Jurkat, Clone E6-1 (cell line): Measurements from ENCODE around the gene WNT3.
"Not testable (repeated sequence)": the region's sequence is repeated elsewhere in the genome, so short reads cannot be mapped to it uniquely, and the experiment has no call there.

Source experiments
- DNase-seq: peaks from one replicate; pipeline ENCODE4 v3.0.0-alpha.2; 2011; ENCODE audit warnings: low read depth, low spot score
- H3K4me3 ChIP-seq: 2 replicates; pipeline ENCODE4 v1.5.1; 2011; ENCODE audit warnings: mild to moderate bottlenecking, low read length, control low read depth, moderate library complexity

WNT3 gene

DNA sequence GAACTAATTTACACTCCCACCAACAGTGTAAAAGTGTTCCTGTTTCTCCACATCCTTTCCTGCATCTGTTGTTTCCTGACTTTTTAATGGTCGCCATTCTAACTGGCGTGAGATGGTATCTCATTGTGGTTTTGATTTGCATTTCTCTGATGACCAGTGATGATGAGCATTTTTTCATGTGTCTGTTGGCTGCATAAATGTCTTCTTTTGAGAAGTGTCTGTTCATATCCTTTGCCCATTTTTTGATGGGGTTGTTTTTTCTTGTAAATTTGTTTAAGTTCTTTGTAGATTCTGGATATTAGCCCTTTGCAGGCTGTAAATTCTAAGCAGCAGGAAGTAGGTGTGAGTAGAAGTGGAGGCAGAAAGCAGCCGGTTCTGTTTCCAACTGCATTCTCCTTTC, 22.1 kb upstream of the WNT3 start:
- not testable (repeated sequence) for H3K4me3 ChIP-seq, DNase-seq

DNA sequence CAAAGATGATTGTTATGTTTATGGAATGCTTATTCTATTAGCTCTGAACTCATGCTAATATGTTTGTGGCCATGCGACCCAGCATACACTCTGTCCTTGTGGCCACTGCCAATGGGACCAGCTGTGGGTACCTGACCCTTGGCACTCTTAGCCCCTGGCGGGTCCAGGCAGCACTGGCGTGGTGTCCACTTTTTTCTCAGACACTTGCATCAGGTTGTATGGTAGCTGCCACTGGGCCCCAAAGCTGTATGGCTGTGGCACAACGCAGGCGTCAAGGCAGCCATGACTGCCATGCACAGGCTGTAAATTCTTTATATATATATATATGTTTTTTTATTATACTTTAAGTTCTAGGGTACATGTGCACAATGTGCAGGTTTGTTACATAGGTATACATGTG, 20.7 kb upstream of the WNT3 start:
- no peak overlapping the region for H3K4me3 ChIP-seq
- no peak for DNase-seq

DNA sequence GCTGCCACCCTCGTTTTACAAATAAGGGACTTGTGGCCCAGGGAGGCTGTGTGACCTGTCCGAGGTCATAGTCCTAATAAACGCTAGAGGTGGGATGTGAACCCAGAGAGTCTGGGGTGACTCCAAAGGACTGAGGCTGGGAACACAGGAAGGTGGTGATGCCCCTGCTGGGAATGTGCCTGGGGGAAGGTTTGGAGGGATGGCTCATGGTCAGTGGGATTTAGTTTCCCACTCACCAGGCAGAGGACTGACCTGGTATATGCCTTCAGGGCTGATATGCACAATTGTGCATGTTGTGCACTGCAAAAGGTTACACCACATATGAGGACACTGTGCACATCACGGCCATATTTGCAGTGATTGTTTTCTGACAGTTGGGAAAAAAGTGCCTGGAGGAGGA, 19.0 kb upstream of the WNT3 start:
- no peak for DNase-seq
- no peak overlapping the region for H3K4me3 ChIP-seq

DNA sequence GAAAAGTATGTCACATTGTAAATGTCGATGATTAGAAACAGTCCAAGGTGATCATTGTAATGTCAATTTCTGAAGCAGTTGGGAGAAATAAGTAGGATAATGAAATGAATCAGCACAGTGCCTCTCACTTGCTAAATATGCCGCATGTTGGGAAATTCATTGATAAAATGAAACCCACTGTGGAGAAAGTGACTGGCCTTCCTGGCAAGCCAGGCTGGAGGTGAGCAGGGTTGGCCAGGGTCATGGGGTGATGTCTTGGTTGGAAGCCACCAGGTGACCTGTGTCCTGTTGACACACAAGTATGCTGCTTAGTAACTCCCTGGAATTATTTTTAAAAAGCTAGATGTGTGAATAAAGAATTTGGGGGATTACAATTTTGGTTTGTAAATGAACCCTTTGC, 18.0 kb upstream of the WNT3 start:
- DNase-seq = no peak
- no peak overlapping the region for H3K4me3 ChIP-seq

DNA sequence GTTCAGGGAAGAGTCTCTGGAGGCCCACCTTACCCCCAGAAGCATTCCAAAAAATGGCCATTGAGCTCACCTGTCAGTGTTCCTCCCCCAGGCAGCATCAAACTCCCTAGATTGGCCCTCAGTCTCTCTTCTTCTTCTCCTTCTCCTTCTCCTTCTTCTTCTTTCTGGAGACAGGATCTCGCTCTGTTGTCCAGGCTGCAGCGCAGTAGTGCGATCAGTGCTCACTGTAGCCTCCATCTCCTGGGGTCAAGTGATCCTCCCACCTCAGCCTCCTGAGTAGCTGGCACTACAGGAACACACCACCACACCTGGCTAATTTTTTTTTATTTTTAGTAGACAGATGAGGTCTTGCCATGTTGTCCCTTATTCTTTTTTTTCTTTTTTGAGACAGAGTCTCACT, 16.4 kb upstream of the WNT3 start:
- DNase-seq = no peak
- no peak overlapping the region for H3K4me3 ChIP-seq

DNA sequence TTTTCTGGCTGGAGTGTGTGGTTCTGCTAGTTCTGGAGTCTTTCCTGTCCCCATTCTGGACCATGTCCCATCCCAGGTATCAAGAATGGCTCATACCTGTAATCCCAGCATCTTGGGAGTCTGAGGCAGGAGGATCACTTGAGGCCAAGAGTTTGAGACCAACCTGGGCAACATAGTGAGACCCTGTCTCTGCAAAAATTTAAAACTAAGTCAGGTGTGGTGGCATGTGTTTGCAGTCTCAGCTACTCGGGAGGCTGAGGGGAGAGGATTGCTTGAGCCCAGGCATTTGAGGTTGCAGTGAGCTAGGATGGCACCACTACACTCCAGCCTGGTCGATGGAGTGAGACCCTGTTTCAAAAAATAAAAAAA, 15.3 kb upstream of the WNT3 start:
- H3K4me3 ChIP-seq = no peak overlapping the region
- DNase-seq = no peak

DNA sequence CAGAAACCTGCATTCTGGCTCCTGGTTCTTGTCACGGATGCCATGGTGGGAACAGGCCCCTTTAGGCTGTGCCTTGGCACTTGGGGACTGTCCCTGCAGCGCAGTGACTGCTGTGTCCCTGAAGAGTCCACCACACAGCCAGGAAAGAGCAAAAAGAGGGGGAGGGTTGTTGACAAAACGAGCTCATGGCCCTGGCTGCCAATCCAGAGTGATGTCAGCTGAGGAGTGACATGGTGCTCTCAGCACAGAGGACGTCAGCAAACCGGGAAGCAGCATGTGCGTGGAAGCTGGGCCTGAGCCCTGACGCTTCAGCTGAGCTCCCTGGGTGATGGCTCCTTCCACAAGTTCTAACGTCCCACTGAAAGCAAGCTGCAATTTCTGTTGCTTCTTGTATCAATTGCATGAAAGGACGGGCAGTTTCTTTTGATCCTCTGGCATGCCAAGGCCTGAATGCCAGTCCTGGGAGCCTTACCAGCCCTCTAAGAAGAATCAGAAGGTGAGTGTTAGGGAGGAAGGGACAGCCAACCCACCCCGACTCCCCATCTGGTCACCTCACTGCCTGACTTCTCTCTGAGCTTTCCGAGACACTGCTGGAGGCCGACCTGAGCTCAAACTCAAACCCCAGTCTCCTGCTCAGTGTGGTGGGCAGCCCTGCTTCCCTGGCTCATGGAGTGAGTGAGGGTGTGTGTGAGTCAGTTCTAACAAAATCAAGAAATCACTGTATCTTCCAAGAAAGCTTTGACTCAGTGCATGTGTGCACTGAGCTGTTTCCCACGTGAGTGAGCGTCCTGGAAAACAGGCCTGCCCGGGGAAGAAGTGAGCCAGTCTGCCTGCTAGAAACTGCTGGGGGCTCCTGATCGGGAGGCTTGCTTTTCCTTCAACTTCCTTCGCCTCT, 14.7 kb upstream of the WNT3 start:
- H3K4me3 ChIP-seq = no peak overlapping the region

DNA sequence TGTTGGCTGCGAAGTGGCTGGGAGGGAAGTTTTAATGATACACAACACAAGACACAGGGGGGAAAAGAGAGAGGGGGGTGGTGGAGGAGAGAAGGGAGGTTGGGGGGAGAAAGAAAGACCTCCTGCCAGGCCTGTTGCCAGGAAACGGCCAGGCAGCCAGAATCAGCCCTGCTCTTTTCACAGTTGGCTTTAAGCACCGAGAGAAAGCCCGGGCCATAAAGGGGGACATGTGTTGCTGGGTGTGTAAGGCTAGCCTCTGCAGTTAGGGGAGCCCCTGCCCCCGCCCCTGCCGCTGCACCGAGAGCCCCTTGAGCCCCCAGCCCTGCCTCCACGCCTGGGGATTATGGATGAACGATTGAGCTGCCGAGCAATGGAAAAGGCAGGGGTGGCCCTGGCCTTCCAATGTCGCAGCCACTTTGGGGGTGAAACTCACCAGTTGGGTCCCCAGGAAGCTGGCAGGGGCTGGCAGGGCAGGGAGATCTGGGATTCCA, 13.9 kb upstream of the WNT3 start:
- DNase-seq = no peak
- H3K4me3 ChIP-seq = no peak overlapping the region

More for the DNA sequence above, 14.7 kb upstream of the WNT3 start:
- DNase-seq = no peak

DNA sequence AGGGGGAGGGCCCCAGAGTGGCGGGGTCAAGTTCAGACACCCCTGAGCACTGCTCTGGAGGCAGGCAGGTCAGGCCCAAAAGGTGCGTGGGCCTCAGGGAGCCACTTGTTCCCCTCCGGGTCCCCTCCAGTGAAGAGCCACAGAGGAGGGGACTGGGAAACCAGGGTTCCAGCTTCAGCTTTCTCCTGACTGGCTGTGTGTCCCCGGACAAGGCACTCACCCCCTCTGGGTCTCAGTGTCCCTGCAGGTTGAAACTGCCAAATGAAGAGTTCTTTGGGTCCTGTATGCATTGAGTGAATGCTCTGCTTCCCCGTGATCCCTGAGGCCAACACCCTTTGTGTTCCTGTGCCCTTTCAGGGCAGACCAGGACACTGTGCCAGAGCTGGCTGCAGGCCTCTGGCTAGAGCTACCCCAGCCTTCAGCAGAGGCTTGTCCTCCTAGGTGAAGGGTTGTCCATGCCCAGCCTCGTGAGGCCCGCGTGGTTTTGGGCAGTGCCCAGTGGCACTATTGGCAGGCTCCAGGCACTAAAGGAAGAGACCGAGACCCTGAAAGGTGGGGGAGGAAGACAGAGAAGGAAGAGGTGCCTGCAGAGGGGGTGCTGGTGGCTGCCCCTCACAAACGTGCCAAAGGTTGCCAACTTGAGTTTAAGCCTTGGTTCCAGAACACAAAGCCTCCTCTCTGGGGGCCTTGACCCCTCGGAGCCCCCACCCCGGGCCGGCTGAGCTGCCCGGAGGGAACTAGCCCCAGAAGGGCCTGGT, 13.3 kb upstream of the WNT3 start:
- H3K4me3 ChIP-seq = no peak overlapping the region
- DNase-seq = no peak

DNA sequence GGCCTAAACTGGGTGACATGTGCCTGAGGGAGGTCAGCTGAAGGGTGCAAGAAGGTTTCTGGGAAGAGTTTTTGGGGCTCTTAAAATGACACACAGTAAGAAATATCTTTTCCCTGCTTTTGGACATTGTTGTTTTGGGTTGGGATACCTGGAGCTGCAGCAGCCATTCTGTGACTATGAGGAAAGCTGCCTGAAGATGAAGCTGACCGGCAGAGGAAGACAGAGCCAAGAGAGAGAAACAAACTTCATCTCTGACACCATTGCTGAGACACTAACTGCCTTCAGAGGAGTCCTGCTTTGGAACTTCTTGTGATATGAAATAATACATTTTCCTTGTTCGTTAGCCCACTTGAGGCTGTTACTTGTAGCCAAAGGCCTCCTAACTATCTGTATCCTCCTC, 8.8 kb upstream of the WNT3 start:
- DNase-seq = no peak
- no peak overlapping the region for H3K4me3 ChIP-seq

DNA sequence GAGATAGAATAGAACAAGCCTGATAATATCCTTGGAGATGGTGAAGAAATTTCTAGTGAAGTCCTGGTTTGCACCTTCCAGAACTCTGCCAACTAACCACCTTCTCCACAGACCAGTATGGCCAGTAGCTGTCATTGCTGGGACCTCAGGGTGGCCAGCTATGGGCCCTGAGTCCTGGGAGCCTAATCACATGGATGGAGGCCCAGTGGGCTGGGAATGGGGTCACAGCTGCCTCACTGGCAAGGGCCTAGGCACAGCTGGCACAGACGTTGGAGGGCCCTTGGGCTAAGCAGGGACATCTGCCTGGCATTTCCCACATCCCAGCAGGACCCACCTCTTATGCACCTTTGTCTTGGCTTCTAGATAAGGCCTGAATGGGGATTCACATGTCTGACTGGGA, 7.6 kb upstream of the WNT3 start:
- no peak overlapping the region for H3K4me3 ChIP-seq
- no peak for DNase-seq

DNA sequence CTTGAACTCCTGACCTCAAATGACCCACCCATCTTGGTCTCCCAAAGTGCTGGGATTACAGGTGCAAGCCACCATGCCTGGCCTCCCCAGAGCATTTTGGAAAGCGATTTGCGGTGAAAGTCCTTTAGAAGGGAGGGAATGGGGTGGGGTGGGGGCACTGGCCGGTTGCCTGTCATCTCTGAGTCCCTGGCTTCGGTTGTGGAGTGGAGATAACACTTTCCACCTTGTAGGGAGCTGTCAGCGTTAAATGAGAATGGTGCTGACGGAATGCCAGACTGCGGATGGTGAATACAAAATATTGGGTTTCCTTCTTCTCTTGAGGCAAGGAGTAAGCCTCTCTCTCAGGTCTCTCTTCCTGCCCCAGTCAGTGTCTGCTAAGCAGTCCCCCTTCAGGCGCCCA, 5.2 kb upstream of the WNT3 start:
- DNase-seq = no peak
- H3K4me3 ChIP-seq = no peak overlapping the region

DNA sequence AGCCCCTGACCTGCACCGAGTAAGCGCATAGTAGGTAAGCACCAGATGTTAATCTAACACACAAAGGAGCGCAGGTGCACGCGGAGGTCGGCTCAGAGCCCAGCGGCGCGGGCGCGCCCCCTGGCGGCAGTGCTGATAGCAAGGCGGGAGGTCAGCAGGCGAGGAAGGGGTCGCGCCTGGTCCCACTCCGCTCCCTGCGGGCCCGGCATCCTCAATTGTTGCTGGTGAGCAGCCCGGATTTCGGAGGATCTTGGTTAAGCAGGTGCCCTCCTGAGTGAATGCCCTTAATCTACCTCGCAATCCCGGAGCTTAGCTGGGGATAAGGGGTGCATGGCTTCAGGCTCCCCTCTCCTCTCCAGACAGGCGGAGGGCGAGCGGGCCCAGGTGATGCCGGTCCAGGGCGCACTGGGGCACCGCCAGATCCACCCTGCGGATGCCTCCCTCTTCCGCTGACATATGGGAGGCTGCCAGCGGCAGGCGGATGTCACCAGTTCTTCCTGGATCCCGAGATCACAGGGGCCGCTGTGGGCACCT, 4.0 kb upstream of the WNT3 start:
- no peak overlapping the region for H3K4me3 ChIP-seq
- no peak for DNase-seq

DNA sequence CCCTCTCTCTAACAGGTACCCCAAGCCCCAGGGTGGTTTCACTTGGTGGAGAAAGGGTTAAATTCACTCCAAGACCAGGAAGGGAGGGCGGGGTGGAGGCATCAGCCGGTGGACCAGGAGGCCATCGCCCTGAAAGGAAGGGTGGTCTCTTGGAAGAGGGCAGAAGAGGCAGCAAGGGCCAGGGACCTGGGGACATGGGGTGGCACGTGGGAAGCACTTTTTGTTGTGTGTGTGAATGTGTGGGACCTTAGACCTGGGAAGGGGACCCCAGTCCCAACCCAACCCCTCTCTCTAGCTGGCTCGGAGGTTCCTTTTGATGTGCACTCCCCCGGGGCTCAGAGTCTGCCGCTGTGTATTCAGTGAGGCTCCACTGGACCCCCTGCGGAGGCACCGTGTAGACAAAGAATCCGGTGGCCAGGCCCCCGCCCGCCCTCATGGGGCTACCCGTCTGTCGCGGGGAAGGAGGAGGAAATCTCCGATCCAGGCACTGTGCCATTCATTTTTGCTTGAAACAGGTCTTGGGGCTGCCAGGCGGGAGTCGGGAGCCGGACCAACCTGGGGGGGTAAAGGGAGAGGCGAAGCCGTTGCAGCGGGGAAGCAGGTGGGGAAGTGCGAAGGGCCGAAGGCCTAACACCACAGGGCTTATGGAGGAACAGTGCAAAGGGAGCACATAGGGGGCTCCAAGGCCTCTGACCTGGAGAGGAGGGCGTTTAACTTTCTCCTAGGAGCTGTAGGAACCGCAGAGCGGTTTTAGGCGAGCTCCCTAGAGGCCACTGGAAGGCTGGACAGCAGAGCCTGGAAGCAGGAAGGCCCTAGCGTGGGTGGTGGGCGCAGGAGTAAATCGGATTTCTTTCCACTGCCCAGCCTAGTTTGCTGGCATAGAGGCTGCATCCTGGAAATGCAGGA, 3.2 kb upstream of the WNT3 start:
- H3K4me3 ChIP-seq = no peak overlapping the region
- no peak for DNase-seq

DNA sequence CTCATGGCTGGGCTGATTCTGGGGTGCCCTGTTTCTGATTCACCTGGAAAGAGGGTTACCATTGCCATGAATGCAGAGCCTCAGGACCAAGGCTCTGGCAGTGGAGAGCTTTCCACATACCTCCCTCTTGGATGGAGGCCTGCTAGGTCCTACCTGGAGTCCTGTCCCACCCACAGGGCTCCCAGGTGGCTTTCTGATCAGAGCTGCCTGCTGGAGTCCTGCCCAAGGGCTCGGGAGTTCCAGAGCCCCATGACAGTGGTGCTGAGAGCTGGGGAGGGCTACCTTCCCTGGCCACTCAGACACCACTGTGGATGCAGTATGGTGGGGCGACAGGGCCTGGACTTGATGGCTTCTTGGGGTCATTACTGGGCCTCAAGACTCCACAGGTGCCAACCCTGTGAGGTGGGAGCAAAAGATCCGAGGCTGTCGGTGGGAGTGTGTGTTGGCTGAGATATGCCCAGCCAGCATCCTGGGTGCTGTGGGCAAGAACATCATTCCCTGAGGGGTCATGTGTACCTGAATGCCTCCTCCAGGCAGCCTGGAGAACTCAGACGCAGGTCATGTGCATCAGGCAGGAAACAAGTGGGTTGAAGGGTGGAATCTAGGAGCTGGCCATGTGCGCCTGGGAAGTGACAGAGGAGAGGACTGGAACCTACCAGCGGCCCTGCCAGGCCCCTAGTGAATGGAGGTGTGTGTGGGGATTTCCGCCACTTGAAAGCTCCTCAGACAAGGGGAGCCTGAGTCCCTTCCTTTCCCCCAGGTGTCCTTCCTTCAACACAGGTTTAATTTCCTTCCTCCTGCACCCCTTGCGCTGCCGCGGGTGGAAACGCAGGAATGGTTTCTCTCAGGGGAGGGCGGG, 2.3 kb upstream of the WNT3 start:
- DNase-seq = no peak
- H3K4me3 ChIP-seq = no peak overlapping the region

DNA sequence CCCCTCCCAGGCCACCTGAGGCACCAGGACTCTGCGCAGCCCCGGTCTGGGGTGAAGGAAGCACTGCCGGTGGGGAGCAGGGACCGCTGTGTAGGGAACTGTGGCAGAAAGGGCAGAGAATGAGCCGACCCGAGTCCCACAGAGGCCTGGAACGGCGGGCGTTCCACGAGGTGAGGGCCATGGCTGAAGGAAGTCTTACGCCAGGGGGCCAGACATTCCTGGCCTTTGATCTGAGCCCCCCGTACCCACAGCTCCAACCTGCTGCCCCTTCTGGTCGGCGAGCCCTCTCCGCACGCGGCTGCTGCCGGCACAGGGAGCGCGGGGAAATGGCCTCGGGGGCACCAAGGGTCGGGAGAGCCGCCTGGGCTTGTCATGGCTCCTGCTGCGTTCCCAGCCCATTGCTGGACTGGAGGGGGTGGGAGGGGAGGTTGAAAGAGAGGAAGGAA, 1.4 kb upstream of the WNT3 start:
- no peak for DNase-seq
- no peak overlapping the region for H3K4me3 ChIP-seq

DNA sequence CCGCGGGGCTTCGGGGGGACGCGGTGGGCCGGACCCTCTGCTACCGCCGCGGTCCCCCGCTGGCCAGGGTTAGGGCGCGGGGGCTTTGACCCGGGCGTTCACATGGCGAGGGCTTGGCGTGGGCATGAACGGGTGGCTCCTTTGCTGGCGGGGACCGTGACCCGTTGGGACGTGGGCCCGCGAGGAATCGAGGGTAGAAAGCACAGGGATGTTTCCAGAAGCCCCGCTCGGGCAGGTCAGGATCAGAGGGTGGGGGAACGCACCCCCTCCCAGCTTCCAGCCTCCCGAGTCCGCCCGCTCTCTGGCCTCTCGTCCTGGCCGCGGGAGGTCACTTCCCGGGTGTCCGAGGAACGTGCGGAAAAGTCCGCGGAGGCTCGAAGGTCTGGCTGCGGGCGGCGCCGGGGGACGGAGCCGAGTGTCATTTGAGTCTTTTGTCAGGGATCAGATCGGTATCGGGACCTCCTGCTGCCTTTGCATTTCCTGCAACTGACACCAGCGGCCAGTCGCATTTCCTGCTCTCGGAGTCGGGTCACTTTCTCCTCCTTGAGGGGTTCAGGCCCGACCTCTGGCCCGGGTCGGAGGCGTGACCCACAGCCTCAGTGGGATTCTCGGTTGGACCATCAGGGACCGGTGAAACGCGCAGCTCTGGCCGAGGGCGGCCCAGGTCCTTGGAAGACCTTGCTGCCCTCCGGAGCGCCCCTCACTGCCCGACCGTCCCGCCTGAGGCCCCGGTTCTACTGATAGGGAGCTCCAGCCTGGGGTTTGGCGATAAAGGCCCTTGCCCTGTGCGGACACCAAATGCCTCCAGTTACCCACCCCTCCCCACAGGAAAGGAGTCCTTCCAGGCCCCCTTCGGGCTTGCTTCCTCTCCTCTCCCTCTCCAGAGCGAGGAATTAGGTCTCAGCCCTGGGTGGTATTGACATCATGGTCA, 702 bp upstream of the WNT3 start:
- no peak overlapping the region for H3K4me3 ChIP-seq
- no peak for DNase-seq

DNA sequence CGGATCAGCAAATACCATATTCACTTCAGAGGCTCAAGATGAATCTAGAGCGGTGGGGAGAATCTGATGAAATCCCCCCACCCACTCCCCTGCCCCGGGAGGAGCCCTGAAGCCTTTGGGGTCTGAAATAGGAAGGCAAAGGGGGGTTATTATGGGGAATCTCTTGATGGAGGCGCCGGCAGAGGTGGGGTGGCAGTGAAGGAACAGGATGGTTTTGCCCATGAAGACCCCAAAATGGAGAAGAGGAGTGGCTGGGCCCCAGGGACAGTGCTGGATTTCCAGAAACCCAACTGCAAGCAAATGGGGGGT, 637 bp downstream of the WNT3 start:
- no peak for DNase-seq
- no peak overlapping the region for H3K4me3 ChIP-seq
